Heart right ventricle (tissue), 16 donors: ENCODE data around the gene OPTC. TPM values are rescaled to one million over a fixed set of nuclear protein-coding genes. Genes with fewer than 3 reads are reported as not detected.

Source experiments
- ATAC-seq, 8 donors: fragments of 200-7000 bp; cut with Tn5 transposase; one replicate each; pipeline ENCODE4 v1.9.1; 2020; ENCODE audit warnings: mild to moderate bottlenecking in 8 of 8, moderate library complexity in 8 of 8, moderate number of reproducible peaks in 1 of 8
- DNase-seq, 2 donors: peaks; one replicate each; pipeline ENCODE4 v3.0.0-alpha.2; 2020
- H3K27ac ChIP-seq, 10 donors: fragments of 200-600 bp; sonication (generic) in 2 of 10; one replicate each; pipeline versions ENCODE4 v1.5.0 to v1.8.0; 2020 to 2022; ENCODE audit warnings: mild to moderate bottlenecking in 3 of 10
- H3K27me3 ChIP-seq, 7 donors: fragments of 200-600 bp; one replicate each; pipeline ENCODE4 v1.8.0; 2021 to 2022; ENCODE audit warnings: mild to moderate bottlenecking in 2 of 7
- H3K36me3 ChIP-seq, 9 donors: fragments of 200-600 bp; sonication (generic) in 1 of 9; one replicate each; pipeline versions ENCODE4 v1.5.0 to v1.8.0; 2020 to 2022; ENCODE audit warnings: mild to moderate bottlenecking in 2 of 9
- H3K4me1 ChIP-seq, 9 donors: fragments of 200-600 bp; sonication (generic) in 1 of 9; one replicate each; pipeline versions ENCODE4 v1.5.0 to v1.8.0; 2020 to 2022; ENCODE audit warnings: mild to moderate bottlenecking in 4 of 9
- H3K4me3 ChIP-seq, 10 donors: fragments of 200-600 bp; sonication (generic) in 2 of 10; one replicate each; pipeline versions ENCODE4 v1.5.0 to v1.8.0; 2020 to 2022; ENCODE audit warnings: mild to moderate bottlenecking in 7 of 10, moderate library complexity in 2 of 10
- H3K9me3 ChIP-seq, 11 donors: fragments of 200-600 bp in 10 of 11; sonication (generic) in 2 of 11; one replicate each; pipeline versions ENCODE4 v1.5.0 to v1.8.0; 2013 to 2022; ENCODE audit warnings: mild to moderate bottlenecking in 2 of 11, control low read depth in 1 of 11, moderate library complexity in 1 of 11
- WGBS, 2 donors: extraction: QIAGEN DNeasy Blood & Tissue Kit; methylation state at CpG; one replicate each; pipeline ENCODE4 v1.1.7; 2013; ENCODE audit warnings: inconsistent platforms in 1 of 2; 5-methylcytosine and 5-hydroxymethylcytosine counted together
- intact Hi-C, 10 donors: fragments of 100-400 bp; cut with DNase I; formaldehyde crosslinking; loops; one replicate each; pipeline versions ENCODE4 v1.11.1 to v1.14.2; 2022
- polyA plus RNA-seq, 2 donors: library from polyadenylated mRNA; stranded (reverse); fragments of 200-250 nt; gene quantifications; one replicate each; pipeline ENCODE4 v1.2.3, GENCODE V29; 2013
- total RNA-seq, 10 donors: library from RNA; stranded (reverse); fragmentation: NEBNext Ultra II Directional in 3 of 10; extraction: Animal tissue kit (Norgen Biotek cat#: 25700) in 3 of 10; gene quantifications; one replicate each; pipeline versions ENCODE4 v1.2.1 to v1.2.4, GENCODE V29; 2021 to 2023
- TF ChIP-seq, protein P1 (sequence below), 9 donors: fragments of 200-600 bp; sonication (generic) in 2 of 9; IDR thresholded peaks; one replicate each; pipeline versions ENCODE4 v1.5.0 to v1.8.0; 2021 to 2022; ENCODE audit warnings: antibody characterized with exemption in 9 of 9, mild to moderate bottlenecking in 5 of 9, moderate library complexity in 1 of 9
- donor health status: Arrhythmogenic right ventricular cardiomyopathy.
- donor health status: ischemic (EF 13 %, LVEDD 7.1; RV severe dilation, severe dysfunction).
- donor health status: healthy with polysubstance abuse.
- donor health status: DM: no; HTN: yes; CAD: no.
- donor health status: DM: no; HTN: no; CAD: no.
- donor health status: ischemic (EF 25% LVEDD 6.9; RV normal size, moderate dysfunction).
- donor health status: ischemic (EF 25% LVEDD 5.7; RV mildly dilated, moderate dysfunction).
- donor health status: healthy.
- donor health status: DM: yes; HTN: yes; CAD: no.
- donor health status: Ischemic cardiomyopathy.
- donor health status: ischemic (EF 35%, LVEDD 5.7; RV mildly dilated, moderate dysfunction).
- donor health status: nonischemic (EF 11% LVEDD 7.7; RV severe dilation, severe dysfunction).
- donor health status: DM: yes; HTN: yes; CAD: no.
- donor health status: PGD.
- donor health status: ischemic (EF 29% LVEDD 5.4; RV normal size, mild dysfunction).
- donor health status: nonischemic (EF 23%, LVEDD 6.1; RV moderate dilation, normal function).

Gene OPTC
- total and polyA plus RNA-seq, 12 donors = not detected

DNA sequence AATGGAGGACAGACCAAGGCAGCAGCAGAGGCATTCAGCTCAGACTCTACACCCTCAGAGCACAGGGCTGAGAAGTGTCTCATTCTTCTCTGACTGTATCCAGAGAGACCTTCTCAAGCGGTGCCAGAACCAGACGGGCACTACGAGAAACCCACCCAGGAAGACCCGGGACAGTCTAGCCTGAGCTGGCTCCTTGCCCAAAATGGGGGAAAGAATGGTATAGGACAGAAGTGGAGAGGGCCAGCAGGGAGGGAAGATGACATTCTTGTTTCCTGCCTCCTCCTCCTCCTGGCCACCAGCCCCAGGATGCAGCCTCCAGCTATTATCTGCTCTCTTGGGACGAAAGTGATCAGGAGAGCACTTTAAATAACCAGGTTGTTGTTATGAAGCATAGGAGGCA is 40.9 kb upstream of the OPTC start:
- DNase-seq (no peak), ATAC-seq (no peak)
- H3K4me3 ChIP-seq = no peak overlapping the region
- H3K27me3 ChIP-seq = peaks cover 0 to 27% (median 4%) of the 10 kb centered on the region in 7 donors
- H3K9me3 ChIP-seq = no peaks in the 10 kb centered on the region
- peaks cover 0 to 26% (median 6%) of the 10 kb centered on the region in 9 donors for H3K4me1 ChIP-seq
- H3K27ac ChIP-seq = no peak overlapping the region
- TF ChIP-seq, protein P1, sequence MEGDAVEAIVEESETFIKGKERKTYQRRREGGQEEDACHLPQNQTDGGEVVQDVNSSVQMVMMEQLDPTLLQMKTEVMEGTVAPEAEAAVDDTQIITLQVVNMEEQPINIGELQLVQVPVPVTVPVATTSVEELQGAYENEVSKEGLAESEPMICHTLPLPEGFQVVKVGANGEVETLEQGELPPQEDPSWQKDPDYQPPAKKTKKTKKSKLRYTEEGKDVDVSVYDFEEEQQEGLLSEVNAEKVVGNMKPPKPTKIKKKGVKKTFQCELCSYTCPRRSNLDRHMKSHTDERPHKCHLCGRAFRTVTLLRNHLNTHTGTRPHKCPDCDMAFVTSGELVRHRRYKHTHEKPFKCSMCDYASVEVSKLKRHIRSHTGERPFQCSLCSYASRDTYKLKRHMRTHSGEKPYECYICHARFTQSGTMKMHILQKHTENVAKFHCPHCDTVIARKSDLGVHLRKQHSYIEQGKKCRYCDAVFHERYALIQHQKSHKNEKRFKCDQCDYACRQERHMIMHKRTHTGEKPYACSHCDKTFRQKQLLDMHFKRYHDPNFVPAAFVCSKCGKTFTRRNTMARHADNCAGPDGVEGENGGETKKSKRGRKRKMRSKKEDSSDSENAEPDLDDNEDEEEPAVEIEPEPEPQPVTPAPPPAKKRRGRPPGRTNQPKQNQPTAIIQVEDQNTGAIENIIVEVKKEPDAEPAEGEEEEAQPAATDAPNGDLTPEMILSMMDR (IDR thresholded peaks at IDR 0.05) = no peak
- WGBS, 2 donors = 50 to 67% methylated on average over 5 of the region's 5 CpGs
- H3K36me3 ChIP-seq = no peaks in the 10 kb centered on the region
- intact Hi-C loops = no loop called here

DNA sequence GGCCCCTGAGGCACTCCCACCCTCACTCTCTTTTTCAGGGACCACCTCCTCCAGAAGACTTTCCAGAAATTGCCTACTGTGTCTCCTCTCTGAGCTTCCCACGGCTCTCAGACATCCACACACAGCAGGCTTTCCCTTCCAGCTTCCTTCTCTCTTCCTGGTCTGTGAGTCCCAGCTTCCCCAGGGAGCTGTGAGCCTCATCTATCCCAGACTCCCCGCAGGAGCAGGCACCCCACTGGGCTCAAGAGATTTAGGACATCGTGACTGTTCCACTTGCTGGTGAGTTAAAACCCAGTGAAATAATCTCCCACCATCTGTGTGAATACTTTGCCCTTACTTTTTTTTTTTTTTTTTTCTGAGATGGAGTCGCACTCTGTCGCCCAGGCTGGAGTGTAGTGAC is 40.3 kb upstream of the OPTC start:
- Histone ChIP-seq H3K27ac (no peak overlapping the region), H3K9me3 (no peaks in the 10 kb centered on the region), H3K4me3 (no peak overlapping the region), H3K4me1 (peaks cover 0 to 20% (median 3%) of the 10 kb centered on the region in 9 donors), H3K27me3 (peaks cover 0 to 28% (median 4%) of the 10 kb centered on the region in 7 donors), H3K36me3 (no peaks in the 10 kb centered on the region)
- 51 to 53% methylated on average over 5 of the region's 5 CpGs for WGBS, 2 donors
- TF ChIP-seq, protein P1 (IDR thresholded peaks at IDR 0.05) = no peak
- ATAC-seq (no peak), DNase-seq (no peak)
- intact Hi-C loops = no loop called here

DNA sequence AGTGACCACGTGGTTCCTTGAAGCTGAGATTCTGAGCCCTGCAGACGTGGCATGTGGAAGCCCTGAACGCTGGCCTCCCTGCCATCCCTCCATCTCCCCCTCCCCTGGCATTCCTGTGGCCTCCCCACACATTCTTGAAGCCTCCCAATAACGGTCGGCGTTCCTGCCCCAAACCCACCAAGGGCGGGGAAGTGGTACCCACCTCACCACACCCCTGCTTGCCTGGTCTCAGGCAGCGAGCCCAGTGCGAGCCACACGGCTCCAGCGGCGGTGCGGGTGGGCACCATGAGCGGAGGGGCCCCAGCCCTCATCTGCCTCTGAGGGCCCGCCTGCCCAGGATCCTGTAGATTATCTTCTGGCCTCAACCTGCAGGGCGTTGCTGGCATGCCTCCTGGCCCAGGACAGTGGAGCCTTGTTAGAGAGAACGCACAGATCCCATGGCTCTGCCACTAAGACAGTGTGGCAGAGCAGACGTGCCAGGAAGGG is 38.9 kb upstream of the OPTC start:
- peak in 1 of 8 donors; percentile 17 for ATAC-seq
- Histone ChIP-seq H3K9me3 (no peaks in the 10 kb centered on the region), H3K27me3 (peaks cover 0 to 27% (median 5%) of the 10 kb centered on the region in 7 donors), H3K4me1 (peaks cover 0 to 18% (median 3%) of the 10 kb centered on the region in 9 donors), H3K36me3 (no peaks in the 10 kb centered on the region), H3K27ac (no peak overlapping the region), H3K4me3 (no peak overlapping the region)
- no peak for DNase-seq
- TF ChIP-seq, protein P1 (IDR thresholded peaks at IDR 0.05) = no peak
- 90 to 92% methylated on average over 18 of the region's 18 CpGs for WGBS, 2 donors
- intact Hi-C loops = no loop called here

DNA sequence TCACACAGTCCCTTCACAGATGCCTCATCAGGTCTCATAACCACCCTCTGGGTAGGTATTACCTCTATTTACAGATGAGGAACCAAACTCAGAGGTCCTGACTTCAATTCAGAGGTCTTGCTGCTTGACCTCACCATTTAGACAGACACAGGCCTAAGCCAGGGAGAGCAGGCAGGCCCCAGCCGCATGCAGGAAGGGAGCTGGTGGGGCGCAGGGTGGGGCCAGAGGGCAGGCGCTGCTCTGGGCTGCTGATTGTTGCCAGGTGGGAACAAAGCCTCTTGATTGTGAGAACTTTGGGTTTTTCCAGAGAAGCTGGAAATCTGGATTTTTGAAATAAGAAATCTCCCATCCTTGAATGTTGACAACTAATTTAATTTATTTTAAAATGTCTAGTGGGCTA is 38.2 kb upstream of the OPTC start:
- H3K4me1 ChIP-seq = peaks cover 0 to 13% (median 0%) of the 10 kb centered on the region in 9 donors
- H3K9me3 ChIP-seq = no peaks in the 10 kb centered on the region
- TF ChIP-seq, protein P1 (IDR thresholded peaks at IDR 0.05) = no peak
- DNase-seq = no peak
- intact Hi-C loops = no loop called here
- no peaks in the 10 kb centered on the region for H3K36me3 ChIP-seq
- H3K27ac ChIP-seq = no peak overlapping the region
- WGBS, 2 donors = 91 to 98% methylated on average over 3 of the region's 3 CpGs
- no peak overlapping the region for H3K4me3 ChIP-seq
- peaks cover 0 to 25% (median 5%) of the 10 kb centered on the region in 7 donors for H3K27me3 ChIP-seq
- ATAC-seq = no peak
